Activated CD4-positive, alpha-beta T cell treated with anti-CD3 and anti-CD28 coated beads for 1 hour (primary cell): ENCODE measurements around the gene FCHO1.

Experiments used
- DNase-seq: peaks from one replicate; pipeline ENCODE4 v3.0.0-alpha.2; 2020

FCHO1 gene

GRCh38 chr19:17832443-17833208, 81.3 kb downstream of the FCHO1 start:
- no peak for DNase-seq

- no peak for DNase-seq
Measured at GRCh38 chr19:17834350-17835181, 83.3 kb downstream of the FCHO1 start.

GRCh38 chr19:17835182-17836006, 84.1 kb downstream of the FCHO1 start:
- DNase-seq = no peak

GRCh38 chr19:17836530-17836929, 85.3 kb downstream of the FCHO1 start:
- no peak for DNase-seq

DNA sequence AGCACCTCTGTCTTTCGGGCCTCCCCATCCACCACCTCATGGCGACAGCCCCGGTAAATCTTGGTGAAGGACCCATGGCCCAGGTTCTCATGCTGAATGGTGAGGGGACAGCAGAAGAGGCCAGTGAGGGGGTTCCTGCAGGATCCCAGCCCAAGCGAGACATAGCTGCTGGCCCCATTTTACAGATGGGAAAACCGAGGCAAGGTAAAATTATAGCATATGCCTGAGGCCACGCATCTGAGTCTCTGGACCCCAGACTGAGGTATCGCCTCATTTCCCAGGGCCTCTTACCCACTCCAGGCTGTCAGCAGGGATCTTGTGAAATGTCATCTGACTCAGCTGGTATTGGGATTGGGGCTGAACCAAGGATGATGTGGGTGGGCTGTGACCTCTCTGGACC, 86.7 kb downstream of the FCHO1 start:
- no peak for DNase-seq
